Putamen (tissue), 1 donor: Measurements from ENCODE around the gene TRIOBP.

Experiments
- DNase-seq: peaks from one replicate; pipeline ENCODE4 v3.0.0-alpha.2; 2016; ENCODE audit warnings: low spot score

TRIOBP gene

GRCh38 chr22:37728620-37729019 is 31.8 kb downstream of the TRIOBP start:
- no peak for DNase-seq

- no peak for DNase-seq
These were observed 35.1 kb downstream of the TRIOBP start for GRCh38 chr22:37731804-37732471.

- no peak for DNase-seq
These were observed 36.1 kb downstream of the TRIOBP start for GRCh38 chr22:37732699-37733607.

GRCh38 chr22:37733625-37734401 is 37.0 kb downstream of the TRIOBP start:
- DNase-seq: no peak

GRCh38 chr22:37734402-37734700 is 37.5 kb downstream of the TRIOBP start:
- DNase-seq: no peak

GRCh38 chr22:37734964-37735451 is 38.2 kb downstream of the TRIOBP start:
- no peak for DNase-seq

GRCh38 chr22:37739035-37739434 is 42.2 kb downstream of the TRIOBP start:
- no peak for DNase-seq

GRCh38 chr22:37739611-37740049 is 42.8 kb downstream of the TRIOBP start:
- DNase-seq: no peak

GRCh38 chr22:37740455-37741311 is 43.8 kb downstream of the TRIOBP start:
- no peak for DNase-seq

GRCh38 chr22:37741312-37741795 is 44.5 kb downstream of the TRIOBP start:
- no peak for DNase-seq

- no peak for DNase-seq
These were observed 45.7 kb downstream of the TRIOBP start for GRCh38 chr22:37742376-37743171.

- DNase-seq: no peak
These were observed 47.7 kb downstream of the TRIOBP start for GRCh38 chr22:37744589-37744988.

GRCh38 chr22:37745548-37746365 is 48.9 kb downstream of the TRIOBP start:
- peak; percentile 87 for DNase-seq

GRCh38 chr22:37746366-37747079 is 49.7 kb downstream of the TRIOBP start:
- no peak for DNase-seq

GRCh38 chr22:37747080-37747714 is 50.3 kb downstream of the TRIOBP start:
- no peak for DNase-seq

- DNase-seq: no peak
These were observed 50.9 kb downstream of the TRIOBP start for GRCh38 chr22:37747715-37748100.

GRCh38 chr22:37748659-37749058 is 51.8 kb downstream of the TRIOBP start:
- no peak for DNase-seq

- DNase-seq: no peak
These were observed 52.4 kb downstream of the TRIOBP start for GRCh38 chr22:37749226-37749625.
